ENCODE measurements around the gene GOLGA2.
A peak's percentile ranks its signal among the peaks of the same experiment; 100 is the strongest.

Gene GOLGA2

DNA sequence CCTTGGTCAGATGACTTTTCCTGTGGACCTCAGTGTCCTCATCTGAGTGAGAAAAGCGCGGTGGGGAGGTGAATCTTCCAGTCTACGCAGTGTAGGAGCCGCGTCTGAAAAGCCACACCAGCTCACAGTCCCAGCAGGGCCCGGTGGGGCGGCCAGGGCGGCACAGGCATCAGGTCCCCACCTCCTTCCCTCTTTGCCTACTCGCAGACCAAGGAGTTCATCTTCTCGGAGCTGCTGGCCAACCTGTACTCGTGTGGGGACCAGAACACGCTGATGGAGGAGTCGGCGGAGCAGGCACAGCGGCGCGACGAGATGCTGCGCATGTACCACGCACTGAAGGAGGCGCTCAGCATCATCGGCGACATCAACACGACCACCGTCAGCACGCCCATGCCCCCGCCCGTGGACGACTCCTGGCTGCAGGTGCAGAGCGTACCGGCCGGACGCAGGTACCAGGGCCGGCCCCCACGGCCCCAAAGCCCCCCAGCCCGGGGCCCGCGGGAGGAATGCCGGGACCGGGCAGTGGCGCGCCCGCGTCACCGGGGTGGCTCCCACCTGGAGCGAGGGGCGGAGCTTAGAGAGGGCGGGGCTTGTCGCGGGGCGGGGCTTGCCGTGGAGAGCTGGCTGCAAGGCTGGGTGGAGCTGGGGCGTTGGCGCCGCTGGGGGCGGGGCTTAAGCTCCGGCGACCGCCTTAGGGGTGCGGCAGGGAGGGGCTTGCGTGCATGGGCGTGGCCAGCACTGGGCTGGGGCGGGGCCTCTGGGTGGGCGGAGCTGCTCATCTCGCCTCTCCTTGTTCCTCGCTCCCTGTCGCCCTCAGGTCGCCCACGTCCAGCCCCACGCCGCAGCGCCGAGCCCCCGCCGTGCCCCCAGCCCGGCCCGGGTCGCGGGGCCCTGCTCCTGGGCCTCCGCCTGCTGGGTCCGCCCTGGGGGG lies 25.6 kb downstream of the GOLGA2 start:
- peak overlapping the region; percentile 53 to 71 for H3K27ac Mint-ChIP-seq
- DNase-seq: peak; percentile 96 to 97 (median 97)
- peaks cover 12 to 14% of the 10 kb centered on the region in 2 donors for H3K4me1 Mint-ChIP-seq (ENCODE audit: low read depth in 2 of 2)
- H3K4me3 Mint-ChIP-seq: peak overlapping the region; percentile 81 to 82
- no peaks in the 10 kb centered on the region for H3K9me3 Mint-ChIP-seq
- H3K27me3 Mint-ChIP-seq: peaks cover 0 to 9% of the 10 kb centered on the region in 2 donors
- peak; percentile 90 for ATAC-seq (replicated peaks)
- H3K36me3 Mint-ChIP-seq (ENCODE audit: insufficient read depth): peaks cover 8% of the 10 kb centered on the region

DNA sequence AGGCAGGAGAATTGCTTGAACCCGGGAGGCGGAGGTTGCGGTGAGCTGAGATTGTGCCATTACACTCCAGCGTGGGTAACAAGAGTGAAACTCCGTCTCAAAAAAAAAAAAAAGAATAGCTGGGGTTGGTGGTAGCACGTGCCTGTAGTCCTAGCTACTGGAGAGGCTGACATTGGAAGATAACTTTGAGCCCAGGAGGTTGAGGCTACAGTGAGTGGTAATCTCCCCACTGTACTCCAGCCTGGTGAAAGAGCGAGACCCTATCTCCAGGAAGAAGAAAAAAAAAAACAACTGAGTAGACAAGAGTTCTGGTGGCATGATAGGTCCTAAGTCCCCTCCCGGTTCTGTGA lies 26.3 kb downstream of the GOLGA2 start:
- Mint-ChIP-seq H3K4me3 (peak overlapping the region; percentile 81 to 82), H3K27ac (peak overlapping the region; percentile 53 to 71), H3K27me3 (peaks cover 0 to 13% of the 10 kb centered on the region in 2 donors), H3K9me3 (no peaks in the 10 kb centered on the region), H3K36me3 (ENCODE audit: insufficient read depth) (peaks cover 8% of the 10 kb centered on the region), H3K4me1 (ENCODE audit: low read depth in 2 of 2) (peaks cover 10 to 14% of the 10 kb centered on the region in 2 donors)
- DNase-seq (no peak), ATAC-seq (replicated peaks) (no peak)

DNA sequence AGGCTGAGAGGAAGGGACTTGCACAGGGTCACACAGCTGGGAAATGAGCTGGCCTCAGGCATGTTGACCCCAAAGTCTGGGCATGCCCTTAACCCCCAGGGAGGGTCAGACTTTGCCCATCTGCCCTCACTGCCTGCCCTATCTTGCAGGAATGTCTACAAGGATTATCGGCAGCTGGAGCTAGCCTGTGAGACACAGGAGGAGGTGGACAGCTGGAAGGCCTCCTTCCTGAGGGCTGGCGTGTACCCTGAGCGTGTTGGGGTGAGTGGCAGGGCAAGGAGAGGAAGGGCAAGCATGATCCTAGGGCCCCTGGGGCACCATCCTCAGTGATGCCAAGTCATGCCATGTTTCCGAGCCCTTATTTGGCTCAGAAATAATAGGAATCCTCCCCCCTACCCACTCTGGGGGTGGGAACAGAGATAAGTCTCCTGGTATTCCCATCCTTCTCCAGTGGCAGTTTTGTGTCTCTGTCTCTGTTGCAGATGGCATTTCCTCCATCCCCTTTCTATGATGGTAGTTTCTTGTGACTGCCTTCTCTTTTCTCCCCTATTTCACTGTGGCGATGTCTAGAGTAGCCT lies 28.5 kb downstream of the GOLGA2 start:
- Mint-ChIP-seq H3K36me3 (ENCODE audit: insufficient read depth) (peaks cover 8% of the 10 kb centered on the region), H3K9me3 (no peaks in the 10 kb centered on the region), H3K27me3 (peaks cover 12 to 31% of the 10 kb centered on the region in 2 donors), H3K27ac (peak overlapping the region in 1 of 2 donors; percentile 52), H3K4me3 (no peak overlapping the region), H3K4me1 (ENCODE audit: low read depth in 2 of 2) (peaks cover 10 to 21% of the 10 kb centered on the region in 2 donors)
- DNase-seq (no peak), ATAC-seq (replicated peaks) (no peak)

DNA sequence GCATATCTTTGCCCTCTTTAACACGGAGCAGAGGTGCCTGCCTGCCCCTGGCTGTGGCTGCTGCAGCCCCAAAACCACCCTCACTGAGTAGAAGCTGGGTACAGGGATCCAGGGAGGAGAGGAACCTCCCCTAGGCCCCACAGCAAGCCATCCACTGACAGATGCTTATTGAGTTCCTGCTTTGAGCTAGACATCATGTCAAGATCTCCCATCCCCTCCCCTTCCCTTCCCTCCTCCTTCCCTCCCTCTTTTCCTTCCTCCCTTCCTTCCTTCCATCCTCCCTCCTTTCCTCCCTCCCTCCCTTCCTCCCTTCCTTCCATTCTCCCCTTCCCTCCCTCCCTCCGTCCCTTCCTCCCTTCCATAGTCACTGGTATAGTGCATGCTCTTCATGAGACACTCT lies 29.3 kb downstream of the GOLGA2 start:
- DNase-seq (no peak), ATAC-seq (replicated peaks) (no peak)
- peaks cover 12 to 31% of the 10 kb centered on the region in 2 donors for H3K27me3 Mint-ChIP-seq
- H3K36me3 Mint-ChIP-seq (ENCODE audit: insufficient read depth): peaks cover 8% of the 10 kb centered on the region
- H3K9me3 Mint-ChIP-seq: no peaks in the 10 kb centered on the region
- H3K27ac Mint-ChIP-seq: no peak overlapping the region
- no peak overlapping the region for H3K4me3 Mint-ChIP-seq
- H3K4me1 Mint-ChIP-seq (ENCODE audit: low read depth in 2 of 2): peaks cover 6 to 21% of the 10 kb centered on the region in 2 donors

DNA sequence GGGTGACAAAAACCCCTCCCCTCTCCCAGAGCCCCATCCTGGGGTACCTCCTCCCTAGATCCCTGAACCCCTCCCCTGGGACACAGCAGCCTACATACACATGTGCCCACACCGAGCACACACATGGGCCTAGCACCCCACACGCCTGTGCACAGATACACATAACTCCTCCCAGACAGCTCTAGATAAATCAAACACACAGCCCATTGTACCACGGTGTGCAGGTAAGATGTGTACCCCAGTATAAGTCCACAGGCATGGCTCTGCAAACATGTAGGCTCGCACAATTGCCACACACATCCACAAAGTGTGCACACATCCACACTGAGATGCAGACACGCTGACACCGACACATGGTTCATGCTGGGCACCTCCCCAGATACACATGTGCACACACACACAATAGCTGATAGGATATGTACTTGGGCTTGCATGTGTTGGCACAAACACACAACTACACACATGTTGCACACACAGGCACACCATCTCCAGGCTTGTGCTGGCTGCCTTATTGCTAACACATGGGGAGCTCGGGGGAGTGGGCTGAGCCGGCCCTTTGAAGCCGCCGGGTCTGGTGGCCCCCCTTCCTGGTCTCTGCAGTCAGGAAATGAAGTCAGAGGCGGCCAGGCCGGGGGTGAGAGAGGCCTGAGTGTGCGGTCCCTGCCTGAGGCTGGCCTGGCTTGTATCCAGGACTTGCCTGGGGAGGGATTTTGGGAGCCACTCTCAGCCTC lies 30.2 kb downstream of the GOLGA2 start:
- no peak overlapping the region for H3K27ac Mint-ChIP-seq
- H3K4me3 Mint-ChIP-seq: no peak overlapping the region
- H3K36me3 Mint-ChIP-seq (ENCODE audit: insufficient read depth): peaks cover 8% of the 10 kb centered on the region
- DNase-seq (no peak), ATAC-seq (replicated peaks) (no peak)
- no peaks in the 10 kb centered on the region for H3K9me3 Mint-ChIP-seq
- peaks cover 12 to 31% of the 10 kb centered on the region in 2 donors for H3K27me3 Mint-ChIP-seq
- H3K4me1 Mint-ChIP-seq (ENCODE audit: low read depth in 2 of 2): peaks cover 2 to 17% of the 10 kb centered on the region in 2 donors

DNA sequence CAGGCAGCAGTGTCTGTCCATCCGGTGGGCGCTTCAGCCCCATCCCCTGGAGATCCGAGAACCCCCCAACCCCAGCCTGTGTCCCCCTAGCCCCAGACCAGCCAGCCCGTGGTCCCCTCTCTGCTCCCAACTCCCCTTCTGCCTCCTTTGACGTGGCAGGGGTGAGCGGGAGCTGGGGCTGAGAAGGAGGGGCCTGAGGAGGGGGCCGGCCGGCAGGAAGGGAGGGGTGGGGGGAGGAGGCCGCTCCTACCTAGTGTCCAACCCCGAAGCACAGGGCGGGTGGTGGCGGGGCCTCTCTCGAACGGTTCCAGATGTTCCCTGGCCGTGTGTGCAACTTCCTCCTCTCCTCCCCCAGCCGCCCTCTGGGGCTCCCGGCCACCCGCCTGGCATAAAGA lies 31.0 kb downstream of the GOLGA2 start:
- ATAC-seq (replicated peaks): no peak
- Mint-ChIP-seq H3K9me3 (no peaks in the 10 kb centered on the region), H3K4me3 (no peak overlapping the region), H3K36me3 (ENCODE audit: insufficient read depth) (peaks cover 4% of the 10 kb centered on the region), H3K27me3 (peaks cover 12 to 31% of the 10 kb centered on the region in 2 donors), H3K27ac (no peak overlapping the region), H3K4me1 (ENCODE audit: low read depth in 2 of 2) (peaks cover under 1 to 14% of the 10 kb centered on the region in 2 donors)
- no peak for DNase-seq

DNA sequence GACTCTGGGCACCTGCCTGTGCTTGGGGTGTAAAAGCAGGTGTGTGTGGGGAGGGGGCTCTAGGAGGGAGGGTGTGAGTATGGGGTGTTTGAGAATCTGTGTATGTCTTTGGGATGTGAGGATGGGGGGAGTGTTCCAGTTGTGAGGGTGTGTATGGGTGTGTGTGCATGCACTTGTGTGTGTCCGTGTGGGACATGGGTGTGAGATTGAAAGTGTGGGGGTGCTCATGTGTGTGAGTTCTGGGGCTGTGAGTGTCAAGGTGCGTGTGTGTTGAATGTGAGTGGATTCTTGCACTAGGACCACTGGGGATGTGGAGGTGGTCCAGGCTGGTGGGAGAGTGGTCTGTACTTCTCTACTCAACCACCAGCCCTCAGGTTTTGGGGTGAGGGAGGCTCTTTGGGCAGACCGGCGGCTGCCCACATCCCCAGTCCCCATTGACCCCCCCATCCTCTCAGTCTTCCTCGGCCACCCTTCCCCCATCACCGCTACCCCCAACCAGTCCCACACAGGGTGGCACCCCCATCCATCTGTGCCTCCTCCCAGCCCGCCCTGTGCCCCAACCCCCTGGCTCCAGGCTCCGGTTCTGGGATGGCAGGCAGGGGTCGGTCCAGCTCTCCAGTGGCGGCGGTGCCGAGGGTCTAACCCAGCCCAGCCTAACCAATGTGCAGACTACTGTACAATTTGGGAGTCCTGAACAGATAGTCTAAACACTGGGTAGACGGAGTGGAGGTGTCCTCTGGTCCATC lies 31.5 kb downstream of the GOLGA2 start:
- ATAC-seq (replicated peaks) (no peak), DNase-seq (no peak)
- no peak overlapping the region for H3K4me3 Mint-ChIP-seq
- no peaks in the 10 kb centered on the region for H3K36me3 Mint-ChIP-seq (ENCODE audit: insufficient read depth)
- H3K27me3 Mint-ChIP-seq: peaks cover 12 to 31% of the 10 kb centered on the region in 2 donors
- peaks cover 0 to 10% of the 10 kb centered on the region in 2 donors for H3K4me1 Mint-ChIP-seq (ENCODE audit: low read depth in 2 of 2)
- H3K27ac Mint-ChIP-seq: no peak overlapping the region
- H3K9me3 Mint-ChIP-seq: no peaks in the 10 kb centered on the region

DNA sequence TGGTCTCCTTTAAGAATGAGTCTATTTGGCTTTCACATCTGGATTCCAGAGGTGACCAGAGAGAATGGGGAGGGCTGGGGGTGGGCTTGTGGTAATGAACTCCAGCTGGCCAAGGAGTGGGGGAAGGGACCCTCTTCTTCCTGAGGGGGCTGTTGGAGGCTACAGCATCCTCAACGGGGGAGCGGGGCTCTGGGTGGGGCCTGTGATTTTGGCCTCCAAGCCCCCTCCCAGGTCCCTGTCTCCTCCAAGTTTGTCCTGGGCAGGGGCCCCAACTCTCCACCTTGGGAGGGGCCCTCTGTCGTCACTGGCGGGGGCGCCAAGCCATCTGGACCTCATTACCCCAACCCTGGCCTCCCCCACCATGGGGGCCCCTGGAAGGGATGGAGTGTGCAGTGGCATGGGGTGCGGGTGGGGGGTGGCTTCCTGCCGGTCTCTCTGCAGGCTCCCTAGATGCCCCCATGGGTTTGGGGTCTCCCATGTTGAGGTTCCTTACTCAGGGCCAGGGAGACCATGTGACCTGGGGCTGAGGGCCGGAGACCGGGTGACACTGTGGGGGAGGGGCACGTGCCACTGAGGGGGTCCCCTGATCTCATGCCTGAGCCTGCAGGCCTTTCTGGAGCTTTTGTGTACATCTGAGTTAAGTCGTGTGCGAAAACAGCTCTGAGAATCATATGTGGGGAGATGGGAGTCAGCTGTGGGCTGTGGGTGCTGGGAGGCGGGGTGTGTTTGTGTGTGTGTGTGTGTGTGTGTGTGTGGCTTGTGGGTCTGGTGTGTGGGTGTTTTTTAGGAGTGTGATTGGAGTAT lies 32.4 kb downstream of the GOLGA2 start:
- Mint-ChIP-seq H3K9me3 (no peaks in the 10 kb centered on the region), H3K4me1 (ENCODE audit: low read depth in 2 of 2) (peaks cover 0 to 10% of the 10 kb centered on the region in 2 donors), H3K4me3 (no peak overlapping the region), H3K27me3 (peaks cover 12 to 31% of the 10 kb centered on the region in 2 donors), H3K27ac (no peak overlapping the region), H3K36me3 (ENCODE audit: insufficient read depth) (no peaks in the 10 kb centered on the region)
- no peak for ATAC-seq (replicated peaks)
- DNase-seq: no peak

DNA sequence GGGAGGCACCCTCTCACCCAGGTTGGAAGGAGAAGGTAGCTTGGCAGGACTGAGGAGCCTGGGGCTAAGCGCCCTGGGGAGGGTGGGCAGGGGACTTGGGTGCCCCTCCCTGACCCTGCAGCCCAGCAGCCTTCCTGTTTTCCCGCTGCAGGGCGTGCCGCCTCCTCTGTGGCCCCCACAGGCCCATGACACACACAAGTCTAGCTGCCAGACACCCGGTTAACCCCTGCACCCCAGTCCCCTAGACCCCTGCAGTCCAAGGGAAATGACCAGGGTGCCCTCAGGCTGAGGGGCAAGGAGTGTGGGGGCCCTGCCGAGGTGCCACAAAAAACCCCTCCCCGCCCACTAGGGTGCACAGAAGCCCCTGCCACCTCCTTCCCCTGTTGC lies 33.0 kb downstream of the GOLGA2 start:
- Mint-ChIP-seq H3K27me3 (peaks cover 12 to 31% of the 10 kb centered on the region in 2 donors), H3K27ac (no peak overlapping the region), H3K36me3 (ENCODE audit: insufficient read depth) (no peaks in the 10 kb centered on the region), H3K4me1 (ENCODE audit: low read depth in 2 of 2) (peaks cover 0 to 10% of the 10 kb centered on the region in 2 donors), H3K9me3 (no peaks in the 10 kb centered on the region), H3K4me3 (no peak overlapping the region)
- ATAC-seq (replicated peaks) (no peak), DNase-seq (no peak)

DNA sequence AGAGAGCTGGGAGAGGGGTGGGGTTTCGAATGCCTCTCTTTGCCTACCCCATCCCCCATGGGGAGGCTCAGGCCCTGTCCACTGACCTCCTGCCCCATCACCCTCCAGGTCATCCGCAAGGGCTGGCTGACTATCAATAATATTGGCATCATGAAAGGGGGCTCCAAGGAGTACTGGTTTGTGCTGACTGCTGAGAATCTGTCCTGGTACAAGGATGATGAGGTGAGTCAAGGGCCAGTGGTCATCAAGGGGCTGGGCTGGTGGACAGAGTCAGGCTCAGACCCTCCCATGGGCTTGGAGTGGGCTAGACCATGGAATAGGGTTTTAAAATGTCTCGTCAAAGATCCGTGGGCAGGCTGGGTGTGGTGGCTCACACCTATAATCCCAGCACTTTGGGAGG lies 33.7 kb downstream of the GOLGA2 start:
- no peak overlapping the region for H3K4me3 Mint-ChIP-seq
- peaks cover 0 to 10% of the 10 kb centered on the region in 2 donors for H3K4me1 Mint-ChIP-seq (ENCODE audit: low read depth in 2 of 2)
- H3K9me3 Mint-ChIP-seq: no peaks in the 10 kb centered on the region
- H3K36me3 Mint-ChIP-seq (ENCODE audit: insufficient read depth): no peaks in the 10 kb centered on the region
- no peak for ATAC-seq (replicated peaks)
- peaks cover 12 to 31% of the 10 kb centered on the region in 2 donors for H3K27me3 Mint-ChIP-seq
- no peak for DNase-seq
- H3K27ac Mint-ChIP-seq: no peak overlapping the region

DNA sequence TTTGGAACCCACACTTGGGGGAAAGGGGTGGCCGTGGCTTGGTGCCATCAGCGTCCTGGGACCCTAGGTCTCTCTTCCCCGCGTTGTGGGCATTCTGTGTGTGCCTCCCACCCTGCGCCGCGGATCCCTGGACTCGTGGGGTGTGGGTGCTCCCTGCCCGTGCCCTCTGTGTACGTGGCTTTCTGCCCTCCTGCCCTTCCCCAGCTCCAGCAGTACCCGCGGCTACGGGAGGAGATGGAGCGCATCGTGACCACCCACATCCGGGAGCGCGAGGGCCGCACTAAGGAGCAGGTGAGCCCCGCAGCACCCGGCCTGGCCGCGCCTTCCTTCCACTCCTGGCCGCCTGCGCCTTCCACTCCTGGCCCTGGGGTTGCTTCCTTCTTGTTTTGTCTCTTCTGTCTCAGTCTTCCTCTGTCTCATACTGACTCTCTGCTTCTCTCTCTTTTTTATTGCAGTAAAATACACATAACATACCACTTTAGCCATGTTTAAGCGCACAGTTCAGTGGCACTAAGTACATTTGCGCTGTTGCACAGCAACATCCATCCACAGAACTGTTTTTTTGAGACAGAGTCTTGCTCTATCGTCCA lies 41.9 kb downstream of the GOLGA2 start:
- Mint-ChIP-seq H3K9me3 (no peaks in the 10 kb centered on the region), H3K36me3 (ENCODE audit: insufficient read depth) (no peaks in the 10 kb centered on the region), H3K27me3 (peaks cover 8 to 17% of the 10 kb centered on the region in 2 donors), H3K4me1 (ENCODE audit: low read depth in 2 of 2) (no peaks in the 10 kb centered on the region), H3K4me3 (no peak overlapping the region), H3K27ac (no peak overlapping the region)
- ATAC-seq (replicated peaks): no peak
- no peak for DNase-seq

All from effector memory CD8-positive, alpha-beta T cell (primary cell).